ENCODE results near the gene GPR21. TPM values are rescaled to one million over a fixed set of nuclear protein-coding genes. Genes with fewer than 3 reads are reported as not detected.

The GPR21 gene
- total RNA-seq, 2 donors from 2014 or later, result 1.5 to 1.8 TPM

DNA sequence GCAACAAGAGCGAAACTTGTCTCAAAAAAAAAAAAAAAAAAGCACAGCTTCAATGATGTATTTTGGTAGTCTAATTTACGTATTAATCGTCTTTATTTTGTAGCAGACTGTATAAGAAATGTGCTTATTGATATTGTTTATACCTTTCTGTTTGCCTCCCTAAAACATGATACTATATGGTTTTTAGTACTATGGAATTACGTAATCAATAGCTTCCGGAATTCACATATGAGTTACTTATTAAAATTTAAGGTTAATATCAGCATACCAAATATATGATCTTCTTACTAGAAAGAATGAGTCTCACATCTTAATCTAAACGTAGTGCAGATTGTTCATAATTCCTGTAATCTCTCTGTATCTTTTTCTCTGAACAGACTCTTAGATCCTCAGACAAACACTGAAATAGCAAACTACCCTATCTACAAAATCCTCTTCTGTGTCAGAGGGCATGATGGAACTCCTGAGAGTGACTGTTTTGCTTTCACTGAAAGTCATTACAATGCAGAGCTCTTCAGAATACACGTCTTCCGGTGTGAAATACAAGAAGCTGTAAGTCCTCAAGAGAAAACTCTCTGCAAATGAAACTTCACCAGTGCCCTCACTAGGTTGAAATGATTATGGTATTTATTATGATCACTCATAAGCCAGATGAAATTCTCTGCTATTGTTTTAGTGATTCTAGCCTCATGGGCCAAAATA, 44.4 kb upstream of the GPR21 start:
- H3K4me1 ChIP-seq (ENCODE audit: control insufficient read depth, insufficient read depth, low read length), result no peaks in the 10 kb centered on the region
- peaks cover 60% of the 10 kb centered on the region for H3K36me3 ChIP-seq (ENCODE audit: control insufficient read depth, insufficient read depth, low read length)
- no peaks in the 10 kb centered on the region for H3K27me3 ChIP-seq (ENCODE audit: control insufficient read depth, insufficient read depth, low read length, poor library complexity, severe bottlenecking)
- Mint-ChIP-seq H3K27me3 (ENCODE audit: insufficient read depth) (no peaks in the 10 kb centered on the region), H3K4me3 (no peak overlapping the region), H3K4me1 (no peaks in the 10 kb centered on the region), H3K27ac (no peak overlapping the region), H3K9me3 (no peaks in the 10 kb centered on the region), H3K36me3 (ENCODE audit: low read depth) (peaks cover 42% of the 10 kb centered on the region)
- TF ChIP-seq, protein P1, sequence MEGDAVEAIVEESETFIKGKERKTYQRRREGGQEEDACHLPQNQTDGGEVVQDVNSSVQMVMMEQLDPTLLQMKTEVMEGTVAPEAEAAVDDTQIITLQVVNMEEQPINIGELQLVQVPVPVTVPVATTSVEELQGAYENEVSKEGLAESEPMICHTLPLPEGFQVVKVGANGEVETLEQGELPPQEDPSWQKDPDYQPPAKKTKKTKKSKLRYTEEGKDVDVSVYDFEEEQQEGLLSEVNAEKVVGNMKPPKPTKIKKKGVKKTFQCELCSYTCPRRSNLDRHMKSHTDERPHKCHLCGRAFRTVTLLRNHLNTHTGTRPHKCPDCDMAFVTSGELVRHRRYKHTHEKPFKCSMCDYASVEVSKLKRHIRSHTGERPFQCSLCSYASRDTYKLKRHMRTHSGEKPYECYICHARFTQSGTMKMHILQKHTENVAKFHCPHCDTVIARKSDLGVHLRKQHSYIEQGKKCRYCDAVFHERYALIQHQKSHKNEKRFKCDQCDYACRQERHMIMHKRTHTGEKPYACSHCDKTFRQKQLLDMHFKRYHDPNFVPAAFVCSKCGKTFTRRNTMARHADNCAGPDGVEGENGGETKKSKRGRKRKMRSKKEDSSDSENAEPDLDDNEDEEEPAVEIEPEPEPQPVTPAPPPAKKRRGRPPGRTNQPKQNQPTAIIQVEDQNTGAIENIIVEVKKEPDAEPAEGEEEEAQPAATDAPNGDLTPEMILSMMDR (conservative IDR thresholded peaks at IDR 0.05), result no peak
- no peak overlapping the region for H3K27ac ChIP-seq (ENCODE audit: low read depth, low read length)
- no peaks in the 10 kb centered on the region for H3K9me3 ChIP-seq (ENCODE audit: control insufficient read depth, low read length)
- no peak overlapping the region for H3K4me3 ChIP-seq (ENCODE audit: low read length)
- H3K9ac ChIP-seq (ENCODE audit: extremely low read depth, low read length, poor library complexity, severe bottlenecking), result no peak overlapping the region
- no peak for DNase-seq
- 92% methylated on average over 1 to 7 of the region's 8 CpGs for WGBS, 2 experiments (ENCODE audit: insufficient coverage in 1 of 2, insufficient read length in 1 of 2)

DNA sequence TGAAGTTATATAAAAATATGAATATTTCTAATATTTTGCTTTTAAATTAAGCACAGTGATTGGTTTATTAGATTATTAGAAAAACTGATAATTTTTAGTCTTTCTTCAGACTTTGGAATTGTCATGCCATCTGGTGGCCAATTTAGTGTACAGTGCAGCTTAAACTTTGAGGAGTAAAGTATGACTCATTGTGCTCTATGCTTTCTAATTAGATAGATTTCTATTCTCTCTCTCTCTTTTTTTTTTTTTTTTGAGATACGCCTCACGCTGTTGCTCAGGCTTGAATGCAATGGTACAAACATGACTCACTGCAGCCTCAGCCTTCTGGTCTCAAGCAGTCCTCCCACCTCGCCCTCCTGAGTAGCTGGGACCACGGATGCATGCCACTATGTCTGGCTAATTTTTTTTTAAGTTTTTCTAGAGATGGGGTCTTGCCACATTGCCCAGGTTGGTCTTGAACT, 42.1 kb upstream of the GPR21 start:
- no peak overlapping the region for H3K9ac ChIP-seq (ENCODE audit: extremely low read depth, low read length, poor library complexity, severe bottlenecking)
- Mint-ChIP-seq H3K27ac (no peak overlapping the region), H3K9me3 (no peaks in the 10 kb centered on the region), H3K4me1 (no peaks in the 10 kb centered on the region), H3K36me3 (ENCODE audit: low read depth) (peaks cover 30% of the 10 kb centered on the region), H3K27me3 (ENCODE audit: insufficient read depth) (no peaks in the 10 kb centered on the region), H3K4me3 (no peak overlapping the region)
- H3K9me3 ChIP-seq (ENCODE audit: control insufficient read depth, low read length), result no peaks in the 10 kb centered on the region
- no peak overlapping the region for H3K27ac ChIP-seq (ENCODE audit: low read depth, low read length)
- H3K36me3 ChIP-seq (ENCODE audit: control insufficient read depth, insufficient read depth, low read length), result peaks cover 55% of the 10 kb centered on the region
- WGBS, 2 experiments (ENCODE audit: insufficient coverage in 1 of 2, insufficient read length in 1 of 2), result 96 to 100% methylated on average over 3 to 4 of the region's 4 CpGs
- DNase-seq, result no peak
- no peaks in the 10 kb centered on the region for H3K4me1 ChIP-seq (ENCODE audit: control insufficient read depth, insufficient read depth, low read length)
- H3K4me3 ChIP-seq (ENCODE audit: low read length), result no peak overlapping the region
- TF ChIP-seq, protein P1 (conservative IDR thresholded peaks at IDR 0.05), result peak; percentile 77
- H3K27me3 ChIP-seq (ENCODE audit: control insufficient read depth, insufficient read depth, low read length, poor library complexity, severe bottlenecking), result no peaks in the 10 kb centered on the region

DNA sequence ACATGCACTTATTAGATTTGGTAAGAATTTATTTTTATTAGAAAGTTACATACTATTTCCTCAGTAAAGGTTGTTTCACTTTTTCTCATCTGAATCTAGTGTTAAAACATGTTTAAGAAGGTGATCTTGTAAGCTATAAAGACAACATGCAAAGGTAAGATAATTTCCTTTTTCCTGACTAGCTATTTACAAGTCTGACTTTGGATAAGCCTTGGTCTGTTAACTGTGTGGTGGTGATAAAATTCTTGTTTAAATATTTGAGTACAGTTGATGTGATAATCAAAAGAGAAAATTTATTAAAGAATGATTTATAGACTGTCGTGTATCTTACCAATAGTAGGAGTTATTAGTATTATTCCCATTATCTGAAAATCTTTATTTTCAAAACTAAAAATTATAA, 36.9 kb upstream of the GPR21 start:
- Mint-ChIP-seq H3K27me3 (ENCODE audit: insufficient read depth) (no peaks in the 10 kb centered on the region), H3K36me3 (ENCODE audit: low read depth) (peaks cover 29% of the 10 kb centered on the region), H3K4me1 (peaks cover 6% of the 10 kb centered on the region), H3K9me3 (no peaks in the 10 kb centered on the region), H3K4me3 (no peak overlapping the region), H3K27ac (no peak overlapping the region)
- Histone ChIP-seq H3K9ac (ENCODE audit: extremely low read depth, low read length, poor library complexity, severe bottlenecking) (no peak overlapping the region), H3K36me3 (ENCODE audit: control insufficient read depth, insufficient read depth, low read length) (peaks cover 57% of the 10 kb centered on the region), H3K9me3 (ENCODE audit: control insufficient read depth, low read length) (no peaks in the 10 kb centered on the region), H3K4me3 (ENCODE audit: low read length) (no peak overlapping the region), H3K27ac (ENCODE audit: low read depth, low read length) (no peak overlapping the region), H3K4me1 (ENCODE audit: control insufficient read depth, insufficient read depth, low read length) (no peaks in the 10 kb centered on the region), H3K27me3 (ENCODE audit: control insufficient read depth, insufficient read depth, low read length, poor library complexity, severe bottlenecking) (no peaks in the 10 kb centered on the region)
- TF ChIP-seq, protein P1 (conservative IDR thresholded peaks at IDR 0.05), result no peak
- no peak for DNase-seq
- WGBS, 2 experiments (ENCODE audit: insufficient coverage in 1 of 2, insufficient read length in 1 of 2), result no CpG with 5 or more reads among the region's 1 CpG
